Activated CD4-positive, alpha-beta T cell treated with anti-CD3 and anti-CD28 coated beads, Interleukin-2, amount 50 U/mL, for 24 hours (primary cell): ENCODE measurements around the gene TBC1D9.

ENCODE experiments used
- DNase-seq, 2 donors: peaks; one replicate each; pipeline ENCODE4 v3.0.0-alpha.2; 2020; ENCODE audit warnings: low read depth in 1 of 2, low spot score in 1 of 2

Gene TBC1D9

GRCh38 chr4:140654495-140654814 lies 101.7 kb downstream of the TBC1D9 start:
- DNase-seq = no peak

GRCh38 chr4:140653718-140654494 lies 102.3 kb downstream of the TBC1D9 start:
- no peak for DNase-seq

- DNase-seq = no peak
Observed at GRCh38 chr4:140652601-140653000, 103.6 kb downstream of the TBC1D9 start.

- no peak for DNase-seq
Observed at GRCh38 chr4:140648716-140649308, 107.4 kb downstream of the TBC1D9 start.

GRCh38 chr4:140645614-140646412 lies 110.4 kb downstream of the TBC1D9 start:
- no peak for DNase-seq

- no peak for DNase-seq
Observed at GRCh38 chr4:140645196-140645595, 111.0 kb downstream of the TBC1D9 start.

GRCh38 chr4:140644470-140645185 lies 111.6 kb downstream of the TBC1D9 start:
- no peak for DNase-seq

- DNase-seq = no peak
Observed at GRCh38 chr4:140643571-140644055, 112.6 kb downstream of the TBC1D9 start.

GRCh38 chr4:140642674-140643437 lies 113.3 kb downstream of the TBC1D9 start:
- DNase-seq = no peak

GRCh38 chr4:140641789-140642439 lies 114.3 kb downstream of the TBC1D9 start:
- no peak for DNase-seq

- no peak for DNase-seq
Observed at GRCh38 chr4:140641105-140641555, 115.1 kb downstream of the TBC1D9 start.

- no peak for DNase-seq
Observed at GRCh38 chr4:140640150-140640748, 115.9 kb downstream of the TBC1D9 start.

GRCh38 chr4:140639066-140639465 lies 117.1 kb downstream of the TBC1D9 start:
- no peak for DNase-seq

- peak in 1 of 2 donors; percentile 30 for DNase-seq
Observed at GRCh38 chr4:140637836-140638235, 118.3 kb downstream of the TBC1D9 start.

- DNase-seq = no peak
Observed at GRCh38 chr4:140635606-140636005, 120.6 kb downstream of the TBC1D9 start.

- DNase-seq = no peak
Observed at GRCh38 chr4:140633951-140634350, 122.2 kb downstream of the TBC1D9 start.

GRCh38 chr4:140633124-140633523 lies 123.1 kb downstream of the TBC1D9 start:
- DNase-seq = no peak

GRCh38 chr4:140630246-140630645 lies 125.9 kb downstream of the TBC1D9 start:
- no peak for DNase-seq

GRCh38 chr4:140628016-140628415 lies 128.2 kb downstream of the TBC1D9 start:
- no peak for DNase-seq
